SK-N-SH treated with all-trans-retinoic acid at 6 μM for 48 hours (cell line): ENCODE results near the gene PGS1.
A peak's percentile ranks its signal among the peaks of the same experiment; 100 is the strongest.

Source experiments
- ATAC-seq: fragments of 200-7000 bp; cut with Tn5 transposase; 3 replicates; pipeline ENCODE4 v1.9.1; 2020; ENCODE audit warnings: mild to moderate bottlenecking, moderate library complexity
- ARNTL ChIP-seq: fragments of 450-650 bp; formaldehyde crosslinking; IDR thresholded peaks from 2 replicates; pipeline ENCODE4 v1.5.0; 2020; ENCODE audit warnings: low read depth, mild to moderate bottlenecking, moderate library complexity, borderline replicate concordance
- CSDC2 ChIP-seq: fragments of 250-450 bp; sonication (Bioruptor Pico); IDR thresholded peaks from 2 replicates; pipeline ENCODE4 v1.5.0; 2020; ENCODE audit warnings: mild to moderate bottlenecking, moderate library complexity
- CSRNP3 ChIP-seq: fragments of 250-450 bp; sonication (Bioruptor Pico); IDR thresholded peaks from 2 replicates; pipeline ENCODE4 v1.5.1; 2021; ENCODE audit warnings: mild to moderate bottlenecking, moderate library complexity
- ESRRG ChIP-seq: fragments of 250-450 bp; sonication (Bioruptor Pico); IDR thresholded peaks from 2 replicates; pipeline ENCODE4 v1.6.1; 2021; ENCODE audit warnings: mild to moderate bottlenecking
- GLIS3 ChIP-seq: fragments of 250-450 bp; sonication (Bioruptor Pico); IDR thresholded peaks from 2 replicates; pipeline ENCODE4 v1.5.0; 2020; ENCODE audit warnings: mild to moderate bottlenecking, moderate library complexity
- ISL1 ChIP-seq: fragments of 250-450 bp; sonication (Bioruptor Pico); IDR thresholded peaks from 2 replicates; pipeline ENCODE4 v2.1.2; 2022; ENCODE audit warnings: mild to moderate bottlenecking, moderate library complexity
- PATZ1 ChIP-seq: fragments of 250-450 bp; sonication (Bioruptor Pico); IDR thresholded peaks from 2 replicates; pipeline ENCODE4 v1.8.0; 2020; ENCODE audit warnings: mild to moderate bottlenecking, moderate library complexity, borderline replicate concordance
- PPARA ChIP-seq: fragments of 250-450 bp; sonication (Bioruptor Pico); IDR thresholded peaks from 2 replicates; pipeline ENCODE4 v1.5.0; 2020; ENCODE audit warnings: mild to moderate bottlenecking, borderline replicate concordance
- RARB ChIP-seq: fragments of 250-450 bp; sonication (Bioruptor Pico); IDR thresholded peaks from 2 replicates; pipeline ENCODE4 v1.8.0; 2021; ENCODE audit warnings: mild to moderate bottlenecking, moderate library complexity
- TOX ChIP-seq: fragments of 250-450 bp; sonication (Bioruptor Pico); IDR thresholded peaks from 2 replicates; pipeline ENCODE4 v1.8.0; 2021; ENCODE audit warnings: mild to moderate bottlenecking, moderate library complexity, borderline replicate concordance
- ZC3H10 ChIP-seq: fragments of 250-450 bp; sonication (Bioruptor Pico); IDR thresholded peaks from 2 replicates; pipeline ENCODE4 v1.5.1; 2021; ENCODE audit warnings: mild to moderate bottlenecking, moderate library complexity
- ZFP3 ChIP-seq: fragments of 250-450 bp; sonication (Bioruptor Pico); IDR thresholded peaks from 2 replicates; pipeline ENCODE4 v1.5.0; 2020; ENCODE audit warnings: mild to moderate bottlenecking, moderate library complexity
- ZFP30 ChIP-seq: fragments of 450-650 bp; formaldehyde crosslinking; IDR thresholded peaks from 2 replicates; pipeline ENCODE4 v1.5.0; 2022; ENCODE audit warnings: mild to moderate bottlenecking, moderate library complexity
- ZNF565 ChIP-seq: fragments of 450-650 bp; formaldehyde crosslinking; conservative IDR thresholded peaks from 2 replicates; pipeline ENCODE4 v1.5.0; 2020; ENCODE audit warnings: low read depth, mild to moderate bottlenecking, moderate library complexity
- ZNF70 ChIP-seq: fragments of 450-650 bp; formaldehyde crosslinking; IDR thresholded peaks from 2 replicates; pipeline ENCODE4 v1.5.0; 2020; ENCODE audit warnings: mild to moderate bottlenecking, moderate library complexity
- ZNF8 ChIP-seq: fragments of 450-650 bp; formaldehyde crosslinking; IDR thresholded peaks from 2 replicates; pipeline ENCODE4 v1.5.0; 2020; ENCODE audit warnings: mild to moderate bottlenecking, moderate library complexity
- TF ChIP-seq, protein P1 (sequence below): fragments of 250-450 bp; sonication (Bioruptor Pico); IDR thresholded peaks from 2 replicates; pipeline ENCODE4 v1.5.0; 2020; ENCODE audit warnings: mild to moderate bottlenecking, moderate library complexity

PGS1 gene

GRCh38 chr17:78471635-78472034, 93.2 kb downstream of the PGS1 start:
- no peak for TF ChIP-seq PATZ1 (CRISPR knock-in tag)
- no peak for TF ChIP-seq ARNTL
- no peak for TF ChIP-seq ZNF70 (CRISPR knock-in tag)
- TF ChIP-seq ISL1 (CRISPR knock-in tag): no peak
- TF ChIP-seq, protein P1, sequence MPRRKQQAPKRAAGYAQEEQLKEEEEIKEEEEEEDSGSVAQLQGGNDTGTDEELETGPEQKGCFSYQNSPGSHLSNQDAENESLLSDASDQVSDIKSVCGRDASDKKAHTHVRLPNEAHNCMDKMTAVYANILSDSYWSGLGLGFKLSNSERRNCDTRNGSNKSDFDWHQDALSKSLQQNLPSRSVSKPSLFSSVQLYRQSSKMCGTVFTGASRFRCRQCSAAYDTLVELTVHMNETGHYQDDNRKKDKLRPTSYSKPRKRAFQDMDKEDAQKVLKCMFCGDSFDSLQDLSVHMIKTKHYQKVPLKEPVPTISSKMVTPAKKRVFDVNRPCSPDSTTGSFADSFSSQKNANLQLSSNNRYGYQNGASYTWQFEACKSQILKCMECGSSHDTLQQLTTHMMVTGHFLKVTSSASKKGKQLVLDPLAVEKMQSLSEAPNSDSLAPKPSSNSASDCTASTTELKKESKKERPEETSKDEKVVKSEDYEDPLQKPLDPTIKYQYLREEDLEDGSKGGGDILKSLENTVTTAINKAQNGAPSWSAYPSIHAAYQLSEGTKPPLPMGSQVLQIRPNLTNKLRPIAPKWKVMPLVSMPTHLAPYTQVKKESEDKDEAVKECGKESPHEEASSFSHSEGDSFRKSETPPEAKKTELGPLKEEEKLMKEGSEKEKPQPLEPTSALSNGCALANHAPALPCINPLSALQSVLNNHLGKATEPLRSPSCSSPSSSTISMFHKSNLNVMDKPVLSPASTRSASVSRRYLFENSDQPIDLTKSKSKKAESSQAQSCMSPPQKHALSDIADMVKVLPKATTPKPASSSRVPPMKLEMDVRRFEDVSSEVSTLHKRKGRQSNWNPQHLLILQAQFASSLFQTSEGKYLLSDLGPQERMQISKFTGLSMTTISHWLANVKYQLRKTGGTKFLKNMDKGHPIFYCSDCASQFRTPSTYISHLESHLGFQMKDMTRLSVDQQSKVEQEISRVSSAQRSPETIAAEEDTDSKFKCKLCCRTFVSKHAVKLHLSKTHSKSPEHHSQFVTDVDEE (CRISPR knock-in tag): no peak
- TF ChIP-seq PPARA: no peak
- TF ChIP-seq CSRNP3 (CRISPR knock-in tag): no peak
- ATAC-seq: no peak

DNA sequence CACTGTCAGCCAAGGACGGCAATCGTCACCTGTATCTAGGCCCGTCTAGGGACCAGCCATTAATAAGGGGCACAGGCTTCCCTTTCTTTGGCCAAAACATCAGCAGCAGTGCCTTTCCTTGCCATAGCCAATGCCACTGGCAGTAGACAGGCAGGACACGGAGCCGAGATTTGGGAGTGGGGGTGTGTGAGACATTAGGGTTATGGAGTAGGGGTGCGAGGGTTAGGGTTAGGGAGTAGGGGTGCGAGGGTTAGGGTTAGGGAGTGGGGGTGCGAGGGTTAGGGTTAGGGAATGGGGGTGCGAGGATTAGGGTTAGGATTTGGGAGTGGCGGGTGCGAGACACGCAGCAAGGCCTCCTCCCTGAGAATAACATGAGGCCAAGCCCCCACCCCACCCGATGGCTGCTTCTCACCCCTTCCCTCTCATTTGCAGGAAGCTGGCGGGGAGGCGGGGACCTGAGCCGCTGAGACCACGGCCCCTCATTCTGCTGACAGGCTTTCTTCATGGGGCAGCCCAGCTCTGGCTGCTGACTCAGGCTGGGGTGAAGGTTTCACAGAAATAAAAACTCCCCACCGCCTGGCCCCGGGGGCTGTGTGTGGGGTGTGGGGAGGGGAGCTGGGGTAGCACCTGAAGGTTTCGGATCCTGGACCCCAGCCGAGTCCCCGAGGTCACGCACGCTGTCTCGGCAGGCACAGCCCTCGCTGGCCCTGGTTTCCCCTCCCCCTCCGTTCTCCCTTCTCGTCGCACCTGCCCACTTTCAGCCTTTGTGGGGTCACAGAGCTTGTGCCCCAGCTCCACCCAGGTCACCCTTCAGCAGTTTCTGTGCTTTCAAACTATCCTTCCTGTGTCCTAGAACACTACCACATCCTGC, 93.8 kb downstream of the PGS1 start:
- no peak for ATAC-seq
- TF ChIP-seq ZNF565 (CRISPR knock-in tag) (no peak), CSRNP3 (CRISPR knock-in tag) (no peak), PPARA (no peak), ZC3H10 (no peak), ZFP30 (CRISPR knock-in tag) (no peak), ZNF8 (no peak)
- TF ChIP-seq, all 23 proteins: peak for 0

DNA sequence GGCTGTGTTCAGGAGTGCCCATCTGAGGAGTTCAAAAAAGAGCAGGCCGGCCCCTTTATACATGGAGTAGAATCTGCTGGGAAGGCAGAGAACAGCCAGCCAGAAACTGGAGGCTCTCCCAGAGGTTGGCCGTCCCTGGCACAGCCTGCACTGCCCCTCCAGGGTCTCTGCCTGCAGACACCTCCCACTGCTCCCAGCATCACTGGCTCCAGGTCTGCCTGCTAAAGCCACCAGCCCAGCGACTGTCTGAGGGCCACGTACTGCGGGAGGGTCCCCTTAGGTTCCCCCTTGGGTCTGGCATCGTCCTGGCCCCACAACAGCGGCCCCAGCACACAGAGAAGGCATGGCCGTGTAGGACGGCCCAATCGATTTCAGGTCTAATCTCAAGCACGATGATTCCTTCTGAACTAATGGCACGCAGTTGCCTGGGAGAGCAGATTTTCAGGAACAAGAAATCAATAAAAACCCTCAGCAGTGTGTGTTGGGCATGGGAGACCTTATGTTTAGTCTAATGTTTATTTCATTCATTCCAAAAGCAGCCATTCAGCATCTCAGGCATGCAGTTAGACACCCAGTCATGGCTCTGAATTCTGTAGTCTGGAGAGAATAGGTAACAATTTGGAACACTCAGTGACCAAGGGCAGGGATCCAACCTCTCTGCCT, 95.6 kb downstream of the PGS1 start:
- peak; percentile 24 for ATAC-seq
- TF ChIP-seq ISL1 (CRISPR knock-in tag) (no peak), GLIS3 (CRISPR knock-in tag) (no peak), PATZ1 (CRISPR knock-in tag) (no peak), ARNTL (no peak), CSDC2 (CRISPR knock-in tag) (no peak), CSRNP3 (CRISPR knock-in tag) (no peak), ESRRG (no peak), ZFP30 (CRISPR knock-in tag) (no peak), ZNF8 (no peak), TOX (CRISPR knock-in tag) (no peak), ZC3H10 (no peak), ZFP3 (CRISPR knock-in tag) (no peak), RARB (CRISPR knock-in tag) (no peak), ZNF565 (CRISPR knock-in tag) (no peak)
- TF ChIP-seq, protein P1 (CRISPR knock-in tag): no peak
- TF ChIP-seq, all 23 proteins: peak for 0
